ENCODE measurements around the gene MLN.

The MLN gene

DNA sequence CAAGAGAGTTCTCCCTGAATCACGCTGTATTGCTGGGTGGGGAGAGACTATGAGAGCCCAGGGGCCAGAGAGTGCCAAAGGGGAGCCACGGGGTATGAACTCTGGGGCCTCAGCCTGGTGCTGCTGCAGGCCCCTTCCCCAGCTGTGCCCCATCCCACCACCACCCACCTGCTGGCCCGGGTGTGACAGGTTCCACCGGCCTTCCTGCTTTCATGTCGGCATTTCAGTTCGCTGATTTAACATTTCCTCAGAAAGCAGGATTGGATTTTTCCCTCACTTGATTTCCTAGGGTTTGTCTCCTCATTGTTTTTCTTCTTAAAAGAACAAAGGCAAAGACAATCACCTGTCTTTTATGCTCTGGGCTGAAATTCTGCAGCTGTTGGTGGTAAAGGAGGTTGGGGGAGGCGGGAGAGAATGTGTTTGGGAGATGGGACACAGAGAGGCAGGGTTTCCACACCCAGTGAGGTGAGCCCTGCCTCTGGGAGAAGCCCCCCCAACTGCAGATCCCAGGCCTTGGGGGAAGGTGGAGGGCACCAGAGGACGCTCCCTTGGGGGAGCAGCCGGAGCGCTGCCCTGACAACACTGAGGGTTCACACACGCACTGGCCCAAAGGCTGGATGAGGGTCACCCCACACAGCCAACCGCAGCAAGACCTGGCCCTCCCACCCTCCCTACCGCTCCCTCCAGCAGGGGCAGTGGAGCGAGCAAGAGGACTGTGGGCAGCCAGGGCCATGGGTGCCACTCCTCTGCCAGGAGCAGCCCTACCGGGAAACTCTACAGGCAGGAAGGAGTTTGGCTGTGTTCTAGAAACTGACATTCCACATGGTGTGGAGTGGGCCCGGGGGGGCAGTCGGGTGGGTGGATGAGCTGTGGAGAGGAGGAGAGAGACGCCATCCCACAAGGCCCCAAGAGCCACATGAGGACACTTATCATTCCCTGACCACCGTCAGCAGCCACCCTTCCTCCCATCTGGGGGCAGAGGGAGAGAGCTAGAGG lies 10.5 kb upstream of the MLN start:
- no peak for DNase-seq (ENCODE audit: low read depth)

GRCh38 chr6:33813246-33813904 lies 9.6 kb upstream of the MLN start:
- DNase-seq (ENCODE audit: low read depth) = no peak

DNA sequence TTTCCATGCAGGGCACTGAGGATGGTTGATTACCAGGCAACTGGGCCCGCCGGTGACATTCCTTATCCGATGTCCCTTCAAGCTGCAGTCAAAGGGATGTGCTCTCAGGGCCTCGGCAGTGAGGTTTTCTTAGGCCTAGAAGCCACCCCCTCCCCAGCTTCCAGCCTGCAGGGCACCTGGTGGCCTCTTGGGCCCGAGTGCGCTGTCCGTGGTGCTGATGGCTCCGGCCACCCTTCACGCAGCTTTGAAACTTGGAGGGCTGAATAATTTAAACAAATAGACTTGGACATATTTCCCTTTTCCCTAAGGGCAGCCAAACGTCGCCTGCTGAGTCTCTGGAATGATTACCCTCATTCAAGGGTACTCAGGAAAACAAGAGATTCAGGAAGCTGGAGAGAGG lies 8.9 kb upstream of the MLN start:
- no peak for DNase-seq (ENCODE audit: low read depth)

DNA sequence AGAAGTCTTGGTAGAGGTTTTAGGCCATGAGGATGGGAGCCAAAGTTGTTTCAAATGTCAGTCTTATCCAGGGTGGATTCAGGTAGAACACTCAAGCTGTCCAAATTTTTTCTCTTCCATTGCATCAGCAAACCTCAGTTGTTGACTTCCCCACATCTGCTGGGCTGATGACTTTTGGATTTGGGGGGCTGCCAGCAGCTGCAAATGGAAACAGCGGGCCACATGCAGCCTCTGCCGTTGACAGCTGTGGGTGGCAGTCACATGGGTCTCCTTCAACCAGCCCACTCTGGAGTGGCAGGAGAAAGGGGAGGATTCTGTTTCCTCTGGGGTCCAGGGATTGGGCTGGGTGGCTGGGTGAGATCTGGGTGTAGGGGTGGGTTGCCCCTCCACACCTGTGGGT lies 5.8 kb upstream of the MLN start:
- no peak for DNase-seq (ENCODE audit: low read depth)

DNA sequence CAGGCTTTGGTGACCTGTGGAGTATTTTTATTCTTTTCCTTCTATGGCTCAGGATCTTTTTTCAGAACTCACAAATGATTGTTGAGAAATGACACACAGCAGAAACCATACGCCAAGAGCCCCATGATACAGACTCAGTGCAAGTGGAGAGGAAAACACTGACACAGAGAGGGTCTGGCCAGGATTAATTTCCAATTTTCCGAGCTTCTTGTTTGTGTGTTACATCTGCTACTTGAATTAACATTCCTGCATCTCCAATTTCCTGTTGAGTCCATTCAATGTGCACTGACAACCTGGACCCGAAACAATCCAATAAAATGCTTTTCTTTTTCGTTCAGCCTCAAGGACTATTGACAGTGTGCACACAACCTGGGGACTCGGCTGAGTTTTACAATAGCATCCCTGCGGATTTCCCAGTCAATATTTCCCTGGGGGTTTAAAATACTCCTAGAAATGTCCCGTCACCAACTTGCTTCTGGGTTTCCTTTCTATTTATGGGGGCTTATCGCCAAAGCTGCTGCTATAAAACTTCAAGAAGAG lies 4.9 kb upstream of the MLN start:
- no peak for DNase-seq (ENCODE audit: low read depth)

DNA sequence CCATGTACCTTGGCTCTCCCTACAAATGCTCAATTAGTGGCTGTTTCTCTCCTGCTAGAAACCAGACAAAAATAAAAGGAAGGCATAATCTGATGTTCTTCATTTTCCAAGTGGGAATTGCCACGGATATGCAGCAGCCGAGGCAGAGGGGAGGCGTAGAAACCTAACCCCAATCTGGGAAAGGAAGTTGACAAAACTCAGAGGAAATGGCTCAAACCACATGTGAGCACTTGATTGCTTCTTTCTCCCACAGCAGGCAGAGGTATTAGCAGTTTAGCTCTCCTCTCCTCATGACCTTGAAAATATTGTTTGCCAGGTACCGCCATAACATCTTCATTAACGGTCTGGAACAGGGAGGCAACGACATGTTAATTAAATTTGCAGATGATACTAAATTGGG lies 3.8 kb upstream of the MLN start:
- no peak for DNase-seq (ENCODE audit: low read depth)

GRCh38 chr6:33806841-33807240 lies 3.0 kb upstream of the MLN start:
- no peak for DNase-seq (ENCODE audit: low read depth)

GRCh38 chr6:33802186-33802958 lies 1.4 kb downstream of the MLN start:
- no peak for DNase-seq (ENCODE audit: low read depth)

- DNase-seq (ENCODE audit: low read depth) = no peak
Measured at GRCh38 chr6:33801611-33802010, 2.2 kb downstream of the MLN start.

GRCh38 chr6:33800248-33800969 lies 3.4 kb downstream of the MLN start:
- no peak for DNase-seq (ENCODE audit: low read depth)

DNA sequence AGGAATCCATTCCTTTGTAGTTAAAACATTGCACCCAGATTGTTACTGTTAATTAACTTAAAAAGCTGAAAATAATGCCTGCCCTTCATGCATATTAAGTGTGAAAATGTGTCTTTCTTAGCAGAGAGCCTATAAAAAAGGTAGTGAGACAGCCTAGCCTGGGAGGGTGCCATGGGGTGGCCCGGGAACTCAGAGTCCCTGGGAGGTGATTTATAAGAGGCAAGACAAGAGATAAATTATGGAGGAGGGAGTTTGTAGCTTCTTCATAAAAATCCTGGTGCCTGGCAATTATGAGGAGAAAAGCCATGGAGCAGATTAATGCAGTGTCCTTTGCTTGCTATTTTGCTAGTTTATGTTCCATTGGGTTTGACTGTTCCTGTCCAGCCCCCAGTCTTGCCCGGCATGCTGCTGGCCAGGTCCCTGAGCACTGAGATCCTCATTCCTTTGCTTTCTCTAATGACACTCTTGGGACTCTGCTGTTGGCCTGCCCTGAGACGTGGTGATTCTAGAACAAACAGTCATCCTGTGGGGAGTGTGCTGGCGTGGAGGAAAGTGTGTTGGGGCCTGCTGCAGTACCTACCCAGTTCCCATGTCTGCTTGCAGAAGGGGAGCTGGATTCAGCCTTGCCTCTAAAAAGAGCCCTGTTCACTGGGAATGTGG lies 4.2 kb downstream of the MLN start:
- no peak for DNase-seq (ENCODE audit: low read depth)

DNA sequence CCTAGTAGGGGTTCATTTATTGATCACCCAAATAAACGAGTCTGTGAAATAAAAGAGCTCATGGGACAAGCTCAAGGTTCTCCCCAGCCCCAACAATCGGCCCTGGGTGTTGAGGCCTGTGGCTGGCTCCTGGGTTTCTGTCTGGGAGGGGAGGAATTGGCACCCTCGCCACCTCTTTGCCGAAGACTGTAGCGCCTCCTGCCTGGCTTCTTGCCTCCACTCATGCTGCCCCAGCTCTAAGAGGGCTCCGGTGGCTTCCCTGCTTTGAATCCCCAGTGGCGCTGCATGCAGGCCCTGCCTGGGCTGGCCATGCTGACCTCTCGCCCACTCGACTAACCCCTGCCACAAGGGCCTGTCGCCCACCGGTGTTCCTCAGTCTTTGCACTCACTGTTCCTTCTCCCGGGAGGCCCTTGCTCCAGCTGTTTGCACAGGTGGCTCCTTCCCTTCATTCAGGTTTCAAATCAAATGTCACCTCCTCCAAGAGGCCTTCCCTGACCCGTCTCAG lies 5.4 kb downstream of the MLN start:
- no peak for DNase-seq (ENCODE audit: low read depth)

- DNase-seq (ENCODE audit: low read depth) = no peak
Measured at GRCh38 chr6:33797626-33798342, 6.0 kb downstream of the MLN start.

GRCh38 chr6:33794910-33795623 lies 8.7 kb downstream of the MLN start:
- DNase-seq (ENCODE audit: low read depth) = no peak

- no peak for DNase-seq (ENCODE audit: low read depth)
Measured at GRCh38 chr6:33792981-33793380, 10.8 kb downstream of the MLN start.

DNA sequence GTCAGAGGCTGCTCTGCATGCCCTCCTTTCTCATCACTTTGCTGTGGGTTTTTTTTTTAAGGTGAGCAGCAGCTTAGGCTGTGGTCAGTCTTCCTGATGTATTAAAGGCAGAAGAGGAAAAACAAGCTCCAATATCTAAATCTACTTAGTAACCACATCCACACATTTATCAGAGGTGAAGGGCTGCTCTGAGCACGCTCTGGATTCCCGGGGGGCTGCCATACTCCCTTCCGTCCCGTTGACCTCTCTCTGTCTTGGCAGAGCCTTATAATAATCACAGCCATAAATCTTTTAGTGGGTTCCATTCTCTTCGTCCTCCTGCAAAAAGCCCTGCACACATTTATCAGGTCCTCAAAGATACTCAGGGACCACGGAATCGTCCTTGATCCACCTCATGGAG lies 12.2 kb downstream of the MLN start:
- DNase-seq (ENCODE audit: low read depth) = no peak

GRCh38 chr6:33790910-33791309 lies 12.9 kb downstream of the MLN start:
- DNase-seq (ENCODE audit: low read depth) = no peak

GRCh38 chr6:33790379-33790778 lies 13.4 kb downstream of the MLN start:
- no peak for DNase-seq (ENCODE audit: low read depth)

GRCh38 chr6:33789550-33789895 lies 14.3 kb downstream of the MLN start:
- no peak for DNase-seq (ENCODE audit: low read depth)
